Testis (tissue), 3 donors: ENCODE data around the gene PDXDC1. TPM values are rescaled to one million over a fixed set of nuclear protein-coding genes. Genes with fewer than 3 reads are reported as not detected.
"Not testable (repeated sequence)": the region's sequence is repeated elsewhere in the genome, so short reads cannot be mapped to it uniquely, and the experiment has no call there.

Experiments used
- DNase-seq: peaks from one replicate; pipeline ENCODE4 v3.0.0-alpha.2; 2019
- H3K27ac ChIP-seq, 2 donors: fragments of 200-600 bp; sonication (generic); one replicate each; pipeline ENCODE4 v1.5.1; 2019
- H3K27me3 ChIP-seq: fragments of 200-600 bp; sonication (generic); one replicate; pipeline ENCODE4 v1.5.1; 2019
- H3K36me3 ChIP-seq: fragments of 200-600 bp; sonication (generic); one replicate; pipeline ENCODE4 v1.5.1; 2017; ENCODE audit warnings: low read depth; ENCODE audit errors: missing control alignments
- H3K4me1 ChIP-seq: fragments of 200-600 bp; sonication (generic); one replicate; pipeline ENCODE4 v1.5.1; 2019
- H3K4me3 ChIP-seq, 2 donors: fragments of 200-600 bp; sonication (generic); one replicate each; pipeline ENCODE4 v1.5.1; 2017 to 2019
- H3K9me3 ChIP-seq: fragments of 200-600 bp; sonication (generic); one replicate; pipeline ENCODE4 v1.5.1; 2017
- WGBS, 2 donors: methylation state at CpG; one replicate each; pipeline ENCODE4 v1.1.5; 2018; 5-methylcytosine and 5-hydroxymethylcytosine counted together
- intact Hi-C: fragments of 100-400 bp; cut with DNase I; formaldehyde crosslinking; loops from one replicate; pipeline ENCODE4 v1.15.1; 2023; ENCODE audit warnings: low total_unique reads
- polyA plus RNA-seq: library from polyadenylated mRNA; stranded (reverse); fragments of 350-450 nt; fragmentation: Illumina TruSeq; extraction: RNeasy Lipid Tissue Mini Kit (QIAGEN cat#74804); gene quantifications from one replicate; pipeline ENCODE4 v1.2.3, GENCODE V29; 2014; ENCODE audit warnings: low read depth, low replicate concordance; ENCODE audit not compliant: insufficient read depth
- total RNA-seq, 2 donors: library from RNA; depleted of rRNA; stranded (reverse); fragments of >200 nt; gene quantifications; one replicate each; pipeline ENCODE4 v1.2.3, GENCODE V29; 2016

Gene PDXDC1
- total and polyA plus RNA-seq, 3 donors from 2014 or later: 171 to 257 (median 247) TPM

DNA sequence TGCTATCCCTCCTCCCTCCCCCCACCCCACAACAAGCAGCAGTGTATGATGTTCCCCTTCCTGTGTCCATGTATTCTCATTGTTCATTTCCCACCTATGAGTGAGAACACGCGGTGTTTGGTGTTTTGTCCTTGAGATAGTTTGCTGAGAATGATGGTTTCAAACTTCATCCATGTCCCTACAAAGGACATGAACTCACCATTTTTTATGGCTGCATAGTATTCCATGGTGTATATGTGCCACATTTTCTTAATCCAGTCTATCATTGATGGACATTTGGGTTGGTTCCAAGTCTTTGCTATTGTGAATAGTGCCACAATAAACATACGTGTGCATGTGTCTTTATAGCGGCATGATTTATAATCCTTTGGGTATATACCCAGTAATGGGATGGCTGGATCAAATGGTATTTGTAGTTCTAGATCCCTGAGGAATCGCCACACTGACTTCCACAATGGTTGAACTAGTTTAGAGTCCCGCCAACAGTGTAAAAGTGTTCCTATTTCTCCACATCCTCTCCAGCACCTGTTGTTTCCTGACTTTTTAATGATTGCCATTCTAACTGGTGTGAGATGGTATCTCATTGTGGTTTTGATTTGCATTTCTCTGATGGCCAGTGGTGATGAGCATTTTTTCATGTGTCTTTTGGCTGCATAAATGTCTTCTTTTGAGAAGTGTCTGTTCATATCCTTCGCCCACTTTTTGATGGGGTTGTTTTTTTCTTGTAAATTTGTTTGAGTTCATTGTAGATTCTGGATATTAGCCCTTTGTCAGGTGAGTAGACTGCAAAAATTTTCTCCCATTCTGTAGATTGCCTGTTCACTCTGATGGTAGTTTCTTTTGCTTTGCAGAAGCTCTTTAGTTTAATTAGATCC, 18.7 kb downstream of the PDXDC1 start:
- H3K36me3 ChIP-seq, DNase-seq, H3K9me3 ChIP-seq, H3K4me1 ChIP-seq, H3K27me3 ChIP-seq, H3K27ac ChIP-seq, intact Hi-C loops, H3K4me3 ChIP-seq: not testable (repeated sequence)
- WGBS, 2 donors: 93 to 94% methylated on average over 7 of the region's 7 CpGs

DNA sequence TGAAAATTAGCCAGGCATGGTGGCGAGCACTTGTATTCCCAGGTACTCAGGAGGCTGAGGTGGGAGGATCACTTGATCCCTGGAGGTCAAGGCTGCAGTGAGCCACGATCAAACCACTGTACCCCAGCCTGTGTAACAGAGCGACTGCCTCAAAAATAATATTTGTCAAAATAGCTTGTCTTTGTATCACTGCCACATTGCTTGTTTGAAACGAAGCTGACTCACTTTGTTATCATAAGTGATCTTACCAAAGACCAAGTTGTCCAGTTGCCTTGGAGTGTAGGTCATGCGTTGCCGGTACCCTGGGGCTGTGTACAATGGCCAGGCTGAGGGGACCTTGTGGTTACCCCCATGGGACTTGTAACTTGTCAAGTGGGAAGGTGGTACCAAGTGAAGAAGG, 21.9 kb downstream of the PDXDC1 start:
- H3K4me3 ChIP-seq, H3K27ac ChIP-seq, DNase-seq, H3K36me3 ChIP-seq, H3K4me1 ChIP-seq, H3K9me3 ChIP-seq, intact Hi-C loops, H3K27me3 ChIP-seq: not testable (repeated sequence)
- WGBS, 2 donors: 73 to 78% methylated on average over 6 of the region's 6 CpGs

DNA sequence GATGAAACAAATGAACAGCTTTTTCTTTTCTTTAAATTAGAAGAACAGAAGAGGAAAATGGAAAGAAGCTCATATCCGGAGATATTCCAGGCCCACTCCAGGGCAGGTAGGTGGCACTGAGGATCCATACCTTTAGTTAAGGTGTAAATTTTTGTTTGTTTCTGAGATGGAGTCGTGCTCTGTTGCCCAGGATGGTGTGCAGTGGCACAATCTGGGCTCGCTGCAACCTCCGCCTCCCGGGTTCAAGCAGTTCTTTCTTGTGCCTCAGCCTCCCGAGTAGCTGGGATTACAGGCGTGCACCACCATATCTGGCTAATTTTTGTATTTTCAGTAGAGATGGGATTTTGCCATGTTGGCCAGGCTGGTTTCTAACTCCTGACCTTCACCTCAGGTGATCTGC, 23.5 kb downstream of the PDXDC1 start:
- H3K4me1 ChIP-seq, intact Hi-C loops, H3K27me3 ChIP-seq, H3K27ac ChIP-seq, H3K36me3 ChIP-seq, DNase-seq, H3K4me3 ChIP-seq, H3K9me3 ChIP-seq: not testable (repeated sequence)
- WGBS, 2 donors: 92 to 93% methylated on average over 7 of the region's 7 CpGs

DNA sequence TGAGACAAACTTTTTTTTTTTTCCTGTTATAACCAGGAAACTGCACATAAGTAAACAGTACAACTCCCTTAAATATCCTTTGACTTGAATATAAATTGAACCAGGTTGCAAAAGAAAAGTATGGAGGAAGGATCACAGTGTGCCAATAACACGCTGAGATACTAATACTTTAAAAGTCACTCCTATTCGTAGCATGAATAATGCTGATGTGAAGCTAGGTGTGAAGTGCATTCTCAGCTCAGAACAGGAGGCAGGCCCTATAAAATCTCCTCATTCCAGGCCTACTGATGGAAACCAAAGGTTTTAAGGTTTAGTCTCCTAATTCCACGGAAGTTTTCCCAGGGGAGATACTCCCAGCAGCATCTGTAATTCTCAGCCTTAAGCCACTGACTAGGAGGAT, 25.0 kb downstream of the PDXDC1 start:
- H3K27ac ChIP-seq, H3K36me3 ChIP-seq, H3K27me3 ChIP-seq, H3K4me1 ChIP-seq, H3K9me3 ChIP-seq, DNase-seq, intact Hi-C loops, H3K4me3 ChIP-seq: not testable (repeated sequence)
- 78 to 86% methylated on average over 3 of the region's 3 CpGs for WGBS, 2 donors

DNA sequence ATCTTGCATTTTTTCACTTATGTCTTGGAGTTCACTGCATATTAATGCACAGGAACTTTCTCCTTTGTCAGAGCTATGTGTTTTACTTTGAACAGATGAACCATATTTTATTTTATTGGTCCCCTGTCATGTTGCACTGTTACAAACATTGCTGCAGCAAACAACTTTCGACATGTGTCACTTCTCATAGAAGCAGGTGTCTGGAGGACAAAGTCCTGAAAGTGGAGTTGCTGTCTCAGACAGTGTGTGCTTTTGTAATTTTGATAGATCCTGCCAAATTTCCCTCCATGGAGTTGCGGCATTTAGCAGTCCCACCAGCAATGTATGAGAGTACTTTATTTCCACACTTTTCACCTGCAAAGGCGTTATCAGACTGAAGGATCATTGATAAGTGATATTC, 27.6 kb downstream of the PDXDC1 start:
- 88 to 95% methylated on average over 1 of the region's 3 CpGs for WGBS, 2 donors
- H3K36me3 ChIP-seq: not testable (repeated sequence)

DNA sequence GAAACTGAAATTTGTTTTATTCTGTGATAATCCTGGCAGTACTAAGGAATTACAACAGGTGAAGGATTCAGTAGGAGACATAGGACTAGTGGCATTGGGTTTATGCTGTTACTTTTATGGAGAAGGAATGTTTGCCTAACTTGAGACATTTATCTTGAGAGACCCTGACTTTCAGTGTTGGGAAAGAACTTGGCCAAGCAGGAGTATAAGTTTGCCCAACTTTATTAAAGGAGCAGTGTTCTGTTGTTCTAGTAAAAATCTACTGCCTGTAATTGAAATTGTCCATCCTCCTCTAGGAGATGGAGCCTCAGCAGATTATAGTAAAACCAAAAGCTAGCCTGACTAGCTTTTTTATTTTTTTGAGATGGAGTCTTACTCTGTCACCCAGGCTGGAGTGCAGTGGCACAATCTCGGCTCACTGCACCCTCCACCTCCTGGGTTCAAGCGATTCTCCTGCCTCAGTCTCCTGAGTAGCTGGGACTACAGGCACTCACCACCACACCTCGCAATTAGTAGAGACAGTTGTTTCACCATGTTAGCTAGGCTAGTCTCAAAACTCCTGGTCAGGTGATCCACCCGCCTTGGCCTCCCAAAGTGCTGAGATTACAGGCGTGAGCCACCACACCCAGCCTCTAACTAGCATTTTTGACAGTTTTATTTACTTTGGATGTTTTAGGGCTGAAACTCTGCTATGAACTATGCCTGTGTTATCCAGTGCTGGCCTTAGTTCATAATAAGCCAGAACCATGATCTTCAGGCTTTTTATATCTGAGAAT, 30.7 kb downstream of the PDXDC1 start:
- H3K4me3 ChIP-seq, H3K36me3 ChIP-seq, H3K27ac ChIP-seq, intact Hi-C loops, DNase-seq, H3K27me3 ChIP-seq, H3K9me3 ChIP-seq, H3K4me1 ChIP-seq: not testable (repeated sequence)
- 71 to 84% methylated on average over 5 of the region's 5 CpGs for WGBS, 2 donors

More for the DNA sequence above, 27.6 kb downstream of the PDXDC1 start:
- H3K9me3 ChIP-seq, intact Hi-C loops, DNase-seq, H3K27ac ChIP-seq, H3K27me3 ChIP-seq, H3K4me1 ChIP-seq, H3K4me3 ChIP-seq: not testable (repeated sequence)

- H3K4me1 ChIP-seq, H3K9me3 ChIP-seq, intact Hi-C loops, H3K27me3 ChIP-seq, H3K4me3 ChIP-seq, DNase-seq, H3K36me3 ChIP-seq, H3K27ac ChIP-seq: not testable (repeated sequence)
- 89 to 92% methylated on average over 3 of the region's 3 CpGs for WGBS, 2 donors
Observed at GRCh38 chr16:15008647-15009046, 33.8 kb downstream of the PDXDC1 start.

GRCh38 chr16:15012941-15013340, 38.1 kb downstream of the PDXDC1 start:
- H3K4me3 ChIP-seq, H3K9me3 ChIP-seq, H3K27me3 ChIP-seq, DNase-seq, H3K36me3 ChIP-seq, intact Hi-C loops: not testable (repeated sequence)
- peak overlapping the region in 1 of 2 donors; percentile 22 for H3K27ac ChIP-seq
- peaks cover 12% of the 10 kb centered on the region for H3K4me1 ChIP-seq
- WGBS, 2 donors: 93% methylated on average over 10 of the region's 10 CpGs

DNA sequence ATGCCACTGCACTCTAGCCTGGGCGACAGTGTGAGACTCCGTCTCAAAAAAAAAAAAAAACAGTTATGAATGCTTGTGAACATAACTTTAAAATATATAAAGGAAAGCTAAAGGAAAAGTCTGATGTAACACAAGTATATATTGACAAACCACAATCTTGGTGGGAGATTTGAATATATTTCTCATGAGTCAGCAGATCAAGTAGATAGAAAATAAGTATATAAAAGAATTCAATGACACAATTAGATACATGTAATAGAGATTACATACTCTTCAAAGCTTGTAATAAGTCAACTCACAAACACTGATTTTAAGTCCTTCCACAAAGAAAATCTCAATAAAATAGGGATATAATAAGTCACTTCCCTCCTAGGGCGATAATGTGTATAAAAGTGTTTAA, 40.8 kb downstream of the PDXDC1 start:
- intact Hi-C loops, DNase-seq, H3K9me3 ChIP-seq, H3K36me3 ChIP-seq, H3K27me3 ChIP-seq, H3K27ac ChIP-seq, H3K4me3 ChIP-seq: not testable (repeated sequence)
- 90 to 99% methylated on average over 3 of the region's 3 CpGs for WGBS, 2 donors
- H3K4me1 ChIP-seq: peaks cover 12% of the 10 kb centered on the region

- DNase-seq, H3K27me3 ChIP-seq, H3K9me3 ChIP-seq, intact Hi-C loops, H3K4me3 ChIP-seq, H3K36me3 ChIP-seq: not testable (repeated sequence)
- 74 to 83% methylated on average over 4 of the region's 4 CpGs for WGBS, 2 donors
- peaks cover 12% of the 10 kb centered on the region for H3K4me1 ChIP-seq
- peak overlapping the region in 1 of 2 donors; percentile 33 for H3K27ac ChIP-seq
Observed at GRCh38 chr16:15016354-15016753, 41.5 kb downstream of the PDXDC1 start.

DNA sequence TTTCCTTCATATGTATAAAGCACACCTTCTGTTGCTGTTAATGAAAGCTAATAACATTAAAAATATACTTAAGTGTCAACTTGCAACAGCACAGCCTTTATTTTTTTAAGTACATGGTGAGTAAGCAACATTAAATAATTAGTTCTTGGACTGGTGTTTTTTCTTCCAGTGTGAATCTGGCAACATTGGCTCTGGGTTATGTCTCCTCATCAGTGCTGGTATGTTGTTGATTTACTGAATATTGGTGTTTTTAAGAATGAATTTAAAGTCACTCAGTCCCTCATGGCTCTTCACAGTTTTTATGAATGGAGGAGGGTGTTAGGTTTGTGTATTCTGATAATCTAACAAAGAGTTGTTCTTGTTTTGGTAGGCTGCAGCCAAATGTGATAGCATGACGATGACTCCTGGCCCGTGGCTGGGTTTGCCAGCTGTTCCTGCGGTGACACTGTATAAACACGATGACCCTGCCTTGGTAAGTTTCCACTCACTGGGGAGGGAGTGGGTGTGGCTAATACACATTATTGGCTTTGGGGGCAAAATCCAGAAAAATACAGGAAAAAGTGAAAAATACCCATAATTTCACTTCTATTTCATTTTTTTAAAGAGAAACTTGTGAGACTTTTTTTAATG, 42.2 kb downstream of the PDXDC1 start:
- DNase-seq, H3K27me3 ChIP-seq, H3K36me3 ChIP-seq, intact Hi-C loops, H3K4me3 ChIP-seq, H3K9me3 ChIP-seq: not testable (repeated sequence)
- 23 to 36% methylated on average over 4 of the region's 4 CpGs for WGBS, 2 donors
- peak overlapping the region in 1 of 2 donors; percentile 7 for H3K27ac ChIP-seq
- peaks cover 12% of the 10 kb centered on the region for H3K4me1 ChIP-seq
